Measurements from ENCODE around the gene ARHGAP20.

ARHGAP20 gene

GRCh38 chr11:110757962-110758755 lies 45.9 kb upstream of the ARHGAP20 start:
- TF ChIP-seq ARNTL (CRISPR knock-in tag; IDR thresholded peaks at IDR 0.05; ENCODE audit: borderline replicate concordance, low read depth) (no peak), TCF4 (CRISPR knock-in tag; IDR thresholded peaks at IDR 0.05; ENCODE audit: borderline replicate concordance) (no peak), TSHZ2 (CRISPR knock-in tag; IDR thresholded peaks at IDR 0.05) (no peak), ESRRG (CRISPR knock-in tag; IDR thresholded peaks at IDR 0.05) (no peak), GLIS3 (CRISPR knock-in tag; IDR thresholded peaks at IDR 0.05) (no peak), ZNF8 (CRISPR knock-in tag; IDR thresholded peaks at IDR 0.05) (no peak), BACH2 (CRISPR knock-in tag; IDR thresholded peaks at IDR 0.05; ENCODE audit: borderline replicate concordance) (no peak), ZFP30 (CRISPR knock-in tag; IDR thresholded peaks at IDR 0.05) (no peak), PPARA (CRISPR knock-in tag; IDR thresholded peaks at IDR 0.05; ENCODE audit: borderline replicate concordance) (no peak)
- TF ChIP-seq, protein P1, sequence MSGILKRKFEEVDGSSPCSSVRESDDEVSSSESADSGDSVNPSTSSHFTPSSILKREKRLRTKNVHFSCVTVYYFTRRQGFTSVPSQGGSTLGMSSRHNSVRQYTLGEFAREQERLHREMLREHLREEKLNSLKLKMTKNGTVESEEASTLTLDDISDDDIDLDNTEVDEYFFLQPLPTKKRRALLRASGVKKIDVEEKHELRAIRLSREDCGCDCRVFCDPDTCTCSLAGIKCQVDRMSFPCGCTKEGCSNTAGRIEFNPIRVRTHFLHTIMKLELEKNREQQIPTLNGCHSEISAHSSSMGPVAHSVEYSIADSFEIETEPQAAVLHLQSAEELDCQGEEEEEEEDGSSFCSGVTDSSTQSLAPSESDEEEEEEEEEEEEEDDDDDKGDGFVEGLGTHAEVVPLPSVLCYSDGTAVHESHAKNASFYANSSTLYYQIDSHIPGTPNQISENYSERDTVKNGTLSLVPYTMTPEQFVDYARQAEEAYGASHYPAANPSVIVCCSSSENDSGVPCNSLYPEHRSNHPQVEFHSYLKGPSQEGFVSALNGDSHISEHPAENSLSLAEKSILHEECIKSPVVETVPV (CRISPR knock-in tag; IDR thresholded peaks at IDR 0.05), result no peak
- TF ChIP-seq, protein P2, sequence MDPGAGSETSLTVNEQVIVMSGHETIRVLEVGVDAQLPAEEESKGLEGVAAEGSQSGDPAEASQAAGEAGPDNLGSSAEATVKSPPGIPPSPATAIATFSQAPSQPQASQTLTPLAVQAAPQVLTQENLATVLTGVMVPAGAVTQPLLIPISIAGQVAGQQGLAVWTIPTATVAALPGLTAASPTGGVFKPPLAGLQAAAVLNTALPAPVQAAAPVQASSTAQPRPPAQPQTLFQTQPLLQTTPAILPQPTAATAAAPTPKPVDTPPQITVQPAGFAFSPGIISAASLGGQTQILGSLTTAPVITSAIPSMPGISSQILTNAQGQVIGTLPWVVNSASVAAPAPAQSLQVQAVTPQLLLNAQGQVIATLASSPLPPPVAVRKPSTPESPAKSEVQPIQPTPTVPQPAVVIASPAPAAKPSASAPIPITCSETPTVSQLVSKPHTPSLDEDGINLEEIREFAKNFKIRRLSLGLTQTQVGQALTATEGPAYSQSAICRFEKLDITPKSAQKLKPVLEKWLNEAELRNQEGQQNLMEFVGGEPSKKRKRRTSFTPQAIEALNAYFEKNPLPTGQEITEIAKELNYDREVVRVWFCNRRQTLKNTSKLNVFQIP (CRISPR knock-in tag; IDR thresholded peaks at IDR 0.05; ENCODE audit: borderline replicate concordance, low read depth), result no peak
- TF ChIP-seq, protein P3, sequence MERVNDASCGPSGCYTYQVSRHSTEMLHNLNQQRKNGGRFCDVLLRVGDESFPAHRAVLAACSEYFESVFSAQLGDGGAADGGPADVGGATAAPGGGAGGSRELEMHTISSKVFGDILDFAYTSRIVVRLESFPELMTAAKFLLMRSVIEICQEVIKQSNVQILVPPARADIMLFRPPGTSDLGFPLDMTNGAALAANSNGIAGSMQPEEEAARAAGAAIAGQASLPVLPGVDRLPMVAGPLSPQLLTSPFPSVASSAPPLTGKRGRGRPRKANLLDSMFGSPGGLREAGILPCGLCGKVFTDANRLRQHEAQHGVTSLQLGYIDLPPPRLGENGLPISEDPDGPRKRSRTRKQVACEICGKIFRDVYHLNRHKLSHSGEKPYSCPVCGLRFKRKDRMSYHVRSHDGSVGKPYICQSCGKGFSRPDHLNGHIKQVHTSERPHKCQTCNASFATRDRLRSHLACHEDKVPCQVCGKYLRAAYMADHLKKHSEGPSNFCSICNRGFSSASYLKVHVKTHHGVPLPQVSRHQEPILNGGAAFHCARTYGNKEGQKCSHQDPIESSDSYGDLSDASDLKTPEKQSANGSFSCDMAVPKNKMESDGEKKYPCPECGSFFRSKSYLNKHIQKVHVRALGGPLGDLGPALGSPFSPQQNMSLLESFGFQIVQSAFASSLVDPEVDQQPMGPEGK (CRISPR knock-in tag; IDR thresholded peaks at IDR 0.05; ENCODE audit: borderline replicate concordance), result no peak
- ATAC-seq, result no peak

- TF ChIP-seq SNAI2 (CRISPR knock-in tag; IDR thresholded peaks at IDR 0.05) (no peak), TCF4 (CRISPR knock-in tag; IDR thresholded peaks at IDR 0.05; ENCODE audit: borderline replicate concordance) (no peak), TSHZ2 (CRISPR knock-in tag; IDR thresholded peaks at IDR 0.05) (no peak), OSR1 (CRISPR knock-in tag; IDR thresholded peaks at IDR 0.05) (no peak), ZNF565 (CRISPR knock-in tag; conservative IDR thresholded peaks at IDR 0.05; ENCODE audit: low read depth) (no peak), PPARA (CRISPR knock-in tag; IDR thresholded peaks at IDR 0.05; ENCODE audit: borderline replicate concordance) (no peak), BACH2 (CRISPR knock-in tag; IDR thresholded peaks at IDR 0.05; ENCODE audit: borderline replicate concordance) (no peak)
- TF ChIP-seq, protein P2 (CRISPR knock-in tag; IDR thresholded peaks at IDR 0.05; ENCODE audit: borderline replicate concordance, low read depth), result no peak
Measured at GRCh38 chr11:110757066-110757465, 44.8 kb upstream of the ARHGAP20 start.

More at GRCh38 chr11:110757066-110757465, 44.8 kb upstream of the ARHGAP20 start:
- no peak for ATAC-seq

All from SK-N-SH treated with all-trans-retinoic acid at 6 μM for 48 hours (cell line).